IPS-15b (cell line): Measurements from ENCODE around the gene CD274.
"Not testable (repeated sequence)": the region's sequence is repeated elsewhere in the genome, so short reads cannot be mapped to it uniquely, and the experiment has no call there.

Experiments used
- H3K27me3 ChIP-seq: one replicate; pipeline ENCODE4 v1.6.1; 2013; ENCODE audit warnings: low read length; ENCODE audit not compliant: control insufficient read depth, insufficient read depth
- H3K36me3 ChIP-seq: one replicate; pipeline ENCODE4 v1.6.1; 2013; ENCODE audit warnings: low read length; ENCODE audit not compliant: control insufficient read depth, insufficient read depth
- H3K4me1 ChIP-seq: one replicate; pipeline ENCODE4 v1.6.1; 2013; ENCODE audit warnings: mild to moderate bottlenecking, low read length; ENCODE audit not compliant: control insufficient read depth, insufficient read depth
- H3K4me3 ChIP-seq: one replicate; pipeline ENCODE4 v1.5.1; 2013; ENCODE audit warnings: low read depth, low read length
- H3K9ac ChIP-seq: one replicate; pipeline ENCODE4 v1.6.1; 2013; ENCODE audit warnings: low read depth, mild to moderate bottlenecking, low read length
- H3K9me3 ChIP-seq: one replicate; pipeline ENCODE4 v1.6.1; 2013; ENCODE audit warnings: mild to moderate bottlenecking, low read length; ENCODE audit not compliant: control insufficient read depth, insufficient read depth

CD274 gene

DNA sequence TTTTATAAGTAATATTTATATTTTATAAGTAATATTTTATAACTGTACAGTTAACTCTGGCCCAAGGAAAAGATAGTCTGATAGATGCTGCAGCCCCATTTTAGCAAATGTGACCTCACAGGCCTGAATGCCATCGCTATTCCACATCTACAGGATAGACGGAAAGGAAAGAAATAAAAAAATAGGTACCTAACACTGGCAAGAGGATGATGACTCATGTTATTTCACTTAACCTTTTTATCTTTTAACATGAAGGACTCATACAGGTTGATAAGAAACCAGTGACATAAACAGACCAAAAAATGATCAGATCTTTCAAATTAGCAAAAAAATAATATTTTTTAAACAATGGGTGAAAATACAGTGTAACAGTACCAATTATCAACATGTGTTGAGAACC is 2.7 kb downstream of the CD274 start:
- H3K9me3 ChIP-seq: no peaks in the 10 kb centered on the region
- H3K27me3 ChIP-seq: no peaks in the 10 kb centered on the region
- H3K9ac ChIP-seq: no peak overlapping the region
- H3K4me1 ChIP-seq: no peaks in the 10 kb centered on the region
- no peaks in the 10 kb centered on the region for H3K36me3 ChIP-seq
- no peak overlapping the region for H3K4me3 ChIP-seq

DNA sequence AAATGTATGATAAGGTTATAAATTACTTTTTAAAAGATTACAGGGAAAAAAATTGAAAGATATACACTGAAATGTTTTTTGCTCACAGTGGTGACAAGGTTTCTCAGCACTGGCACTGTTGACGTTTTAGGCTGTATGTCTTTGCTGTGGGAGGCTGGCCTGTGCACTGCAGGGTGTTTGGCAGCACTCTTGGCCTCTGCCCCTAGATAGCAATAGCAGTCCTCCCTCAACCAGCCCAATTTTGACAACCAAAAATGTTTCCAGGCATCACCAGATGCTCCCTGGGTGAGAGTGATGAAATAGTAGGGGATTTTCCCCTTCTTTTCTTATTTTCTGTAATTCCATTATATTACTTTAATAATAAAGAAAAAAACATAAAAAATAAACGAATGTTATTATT is 3.3 kb downstream of the CD274 start:
- H3K36me3 ChIP-seq: no peaks in the 10 kb centered on the region
- no peak overlapping the region for H3K9ac ChIP-seq
- H3K4me1 ChIP-seq: no peaks in the 10 kb centered on the region
- no peaks in the 10 kb centered on the region for H3K27me3 ChIP-seq
- no peaks in the 10 kb centered on the region for H3K9me3 ChIP-seq
- no peak overlapping the region for H3K4me3 ChIP-seq

DNA sequence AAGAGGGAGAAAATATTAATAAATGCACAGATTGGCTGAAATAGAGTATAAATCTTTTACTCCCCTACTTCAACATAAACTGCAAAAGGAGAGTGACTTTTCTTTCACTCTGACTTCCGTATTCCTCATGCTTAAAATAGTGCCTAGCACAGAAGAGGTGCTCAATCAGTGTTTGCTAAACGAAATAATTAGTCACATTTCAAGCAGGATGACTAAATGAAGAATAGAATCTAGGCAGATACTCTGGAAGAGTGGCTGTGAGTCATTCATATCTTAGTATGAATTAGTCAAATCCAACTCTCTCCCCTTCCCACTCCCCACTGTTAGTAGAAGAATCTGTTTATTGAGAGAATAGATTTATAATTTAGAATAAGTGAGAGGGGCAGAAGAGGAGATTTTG is 4.8 kb downstream of the CD274 start:
- H3K4me1 ChIP-seq: no peaks in the 10 kb centered on the region
- no peak overlapping the region for H3K9ac ChIP-seq
- no peak overlapping the region for H3K4me3 ChIP-seq
- no peaks in the 10 kb centered on the region for H3K27me3 ChIP-seq
- no peaks in the 10 kb centered on the region for H3K36me3 ChIP-seq
- H3K9me3 ChIP-seq: no peaks in the 10 kb centered on the region

DNA sequence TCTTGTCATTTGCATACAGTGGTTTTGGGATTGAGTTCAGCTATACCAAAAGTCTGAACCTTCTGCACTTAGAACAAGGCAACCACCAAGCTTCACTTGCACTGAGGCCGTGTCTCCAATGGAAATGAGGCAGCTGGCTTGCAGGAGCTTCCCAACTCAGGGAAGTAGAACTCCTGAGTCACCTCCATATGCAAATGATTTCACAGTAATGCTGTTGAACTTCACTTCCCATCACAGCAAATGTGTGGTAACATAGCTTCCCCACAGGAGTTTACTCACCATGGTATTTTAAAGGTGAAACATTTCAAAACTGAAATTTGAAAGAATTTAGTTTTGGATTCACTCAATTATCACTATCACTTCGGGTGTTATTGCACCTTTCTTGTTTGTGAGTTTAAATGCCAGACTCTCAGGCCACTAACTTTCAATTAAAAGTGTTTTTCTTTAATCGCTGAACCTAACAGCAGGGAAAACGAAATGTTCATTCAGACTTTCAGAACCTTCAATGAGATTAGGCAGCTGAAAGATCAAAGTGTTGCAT is 9.0 kb downstream of the CD274 start:
- Histone ChIP-seq H3K9me3 (no peaks in the 10 kb centered on the region), H3K9ac (no peak overlapping the region), H3K4me1 (no peaks in the 10 kb centered on the region), H3K36me3 (no peaks in the 10 kb centered on the region), H3K27me3 (no peaks in the 10 kb centered on the region), H3K4me3 (no peak overlapping the region)

DNA sequence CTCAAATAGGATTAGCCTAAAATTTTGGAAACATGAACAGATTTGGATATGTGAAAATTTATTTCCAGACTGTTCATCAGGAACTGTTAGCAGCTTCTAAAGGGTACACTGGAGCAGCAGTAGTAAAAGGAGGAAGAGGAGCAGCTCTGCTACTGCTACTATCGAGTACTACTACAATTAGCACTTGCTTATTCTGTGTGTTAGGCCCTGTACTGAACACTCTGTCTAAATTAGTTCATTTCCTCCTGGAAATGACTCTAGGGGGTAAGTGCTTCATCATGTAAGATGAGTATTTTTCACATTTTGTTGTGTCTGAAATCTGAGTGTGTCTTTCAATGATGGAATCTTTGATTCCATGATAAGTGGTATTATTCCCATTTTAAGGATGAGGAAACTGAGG is 9.8 kb downstream of the CD274 start:
- H3K4me1 ChIP-seq: no peaks in the 10 kb centered on the region
- no peaks in the 10 kb centered on the region for H3K9me3 ChIP-seq
- no peaks in the 10 kb centered on the region for H3K27me3 ChIP-seq
- H3K4me3 ChIP-seq: no peak overlapping the region
- no peak overlapping the region for H3K9ac ChIP-seq
- no peaks in the 10 kb centered on the region for H3K36me3 ChIP-seq

GRCh38 chr9:5464831-5465330 is 14.5 kb downstream of the CD274 start:
- H3K4me1 ChIP-seq, H3K9ac ChIP-seq, H3K9me3 ChIP-seq, H3K27me3 ChIP-seq, H3K4me3 ChIP-seq, H3K36me3 ChIP-seq: not testable (repeated sequence)

DNA sequence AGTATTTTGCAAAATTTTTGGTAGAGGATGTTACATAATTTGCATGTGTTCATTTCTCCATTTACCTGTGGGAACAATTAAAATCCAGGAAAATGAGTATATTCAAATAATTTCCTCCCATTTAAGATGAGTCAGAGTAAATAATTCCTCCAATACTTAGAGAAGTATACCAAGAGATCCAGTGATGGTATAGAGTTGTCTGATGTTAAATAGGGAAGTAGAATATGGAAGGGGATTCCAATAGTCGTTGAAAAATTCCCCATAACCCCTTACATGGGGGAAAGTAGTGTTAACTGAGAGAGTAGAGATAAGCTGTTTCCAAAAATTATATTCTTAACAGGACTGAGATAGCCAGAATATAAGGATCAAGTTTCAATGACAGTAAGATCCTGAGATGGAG is 15.7 kb downstream of the CD274 start:
- Histone ChIP-seq H3K4me1 (no peaks in the 10 kb centered on the region), H3K27me3 (no peaks in the 10 kb centered on the region), H3K9ac (no peak overlapping the region), H3K36me3 (no peaks in the 10 kb centered on the region), H3K9me3 (no peaks in the 10 kb centered on the region), H3K4me3 (no peak overlapping the region)

DNA sequence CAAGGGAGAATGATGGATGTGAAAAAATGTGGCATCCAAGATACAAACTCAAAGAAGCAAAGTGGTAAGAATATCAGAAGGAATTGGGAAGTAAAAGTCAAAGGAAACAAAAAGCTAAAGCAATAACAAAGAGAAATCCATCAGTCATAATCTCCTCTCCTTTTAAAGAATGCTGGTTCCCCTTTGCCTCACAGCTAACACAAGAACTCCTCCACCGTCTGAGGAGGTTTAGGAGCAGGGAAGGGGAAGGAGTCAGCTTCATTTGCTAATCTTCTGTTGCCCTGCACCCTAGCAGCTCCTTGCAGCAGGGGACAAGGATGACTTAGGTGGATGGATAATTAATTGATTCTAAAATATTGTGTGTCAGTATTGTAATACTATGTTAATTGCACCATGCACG is 16.4 kb downstream of the CD274 start:
- Histone ChIP-seq H3K36me3 (no peaks in the 10 kb centered on the region), H3K27me3 (no peaks in the 10 kb centered on the region), H3K4me3 (no peak overlapping the region), H3K9ac (no peak overlapping the region), H3K9me3 (no peaks in the 10 kb centered on the region), H3K4me1 (no peaks in the 10 kb centered on the region)

- H3K9me3 ChIP-seq: no peaks in the 10 kb centered on the region
- H3K4me1 ChIP-seq: no peaks in the 10 kb centered on the region
- no peaks in the 10 kb centered on the region for H3K27me3 ChIP-seq
- H3K36me3 ChIP-seq: no peaks in the 10 kb centered on the region
- no peak overlapping the region for H3K9ac ChIP-seq
- no peak overlapping the region for H3K4me3 ChIP-seq
These were observed 18.5 kb downstream of the CD274 start for GRCh38 chr9:5468850-5469249.

- Histone ChIP-seq H3K27me3 (no peaks in the 10 kb centered on the region), H3K4me3 (no peak overlapping the region), H3K9me3 (no peaks in the 10 kb centered on the region), H3K36me3 (no peaks in the 10 kb centered on the region), H3K4me1 (no peaks in the 10 kb centered on the region), H3K9ac (no peak overlapping the region)
These were observed 19.8 kb downstream of the CD274 start for GRCh38 chr9:5470122-5470521.

DNA sequence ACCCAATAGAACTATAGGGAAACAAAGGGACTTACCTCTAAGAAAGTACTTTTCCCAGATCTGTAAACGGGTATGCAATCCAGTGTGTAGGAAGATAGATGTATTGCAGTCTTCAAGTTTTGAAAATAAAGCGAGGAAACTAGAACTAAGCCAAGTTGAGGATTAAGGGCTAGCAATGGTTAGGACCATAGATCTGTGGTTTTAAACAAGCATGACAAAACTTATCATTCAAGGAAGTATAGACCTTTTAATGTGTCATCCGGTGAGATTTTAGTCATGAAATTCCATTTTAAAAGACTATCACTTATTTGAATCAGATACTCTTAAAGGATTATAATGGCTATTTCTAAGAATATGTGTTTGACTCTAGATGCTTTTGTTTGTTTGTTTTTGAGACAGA is 20.5 kb downstream of the CD274 start:
- H3K9me3 ChIP-seq: no peaks in the 10 kb centered on the region
- no peak overlapping the region for H3K9ac ChIP-seq
- no peak overlapping the region for H3K4me3 ChIP-seq
- no peaks in the 10 kb centered on the region for H3K4me1 ChIP-seq
- no peaks in the 10 kb centered on the region for H3K27me3 ChIP-seq
- no peaks in the 10 kb centered on the region for H3K36me3 ChIP-seq

- H3K9me3 ChIP-seq, H3K36me3 ChIP-seq, H3K27me3 ChIP-seq, H3K4me3 ChIP-seq, H3K9ac ChIP-seq, H3K4me1 ChIP-seq: not testable (repeated sequence)
These were observed 25.3 kb downstream of the CD274 start for GRCh38 chr9:5475611-5476010.

DNA sequence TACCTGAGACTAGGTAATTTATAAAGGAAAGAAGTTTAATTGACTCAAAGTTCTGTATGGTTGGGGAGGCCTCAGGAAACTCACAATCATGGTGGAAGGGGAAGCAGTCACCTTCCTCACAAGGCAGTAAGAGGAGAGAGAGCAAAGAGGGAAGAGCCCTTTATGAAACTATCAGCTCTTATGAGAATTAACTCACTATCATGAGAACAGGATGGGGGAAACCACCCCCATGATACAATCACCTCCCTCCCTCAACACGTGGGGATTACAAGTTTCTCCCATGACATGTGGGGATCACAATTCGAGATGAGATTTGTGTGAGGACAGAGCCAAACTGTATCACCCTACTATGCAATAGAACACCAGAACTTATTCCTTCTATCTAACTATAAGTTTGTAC is 27.9 kb downstream of the CD274 start:
- Histone ChIP-seq H3K27me3 (no peaks in the 10 kb centered on the region), H3K36me3 (no peaks in the 10 kb centered on the region), H3K9ac (no peak overlapping the region), H3K4me3 (no peak overlapping the region), H3K4me1 (no peaks in the 10 kb centered on the region), H3K9me3 (no peaks in the 10 kb centered on the region)
